Lower lobe of right lung (tissue), 2 donors: ENCODE results near the gene CKAP2L. TPM values are rescaled to one million over a fixed set of nuclear protein-coding genes. Genes with fewer than 3 reads are reported as not detected.

ENCODE experiments used
- ATAC-seq, 2 donors: fragments of 200-7000 bp; cut with Tn5 transposase; one replicate each; pipeline ENCODE4 v1.9.1; 2020 to 2022; ENCODE audit warnings: mild to moderate bottlenecking in 2 of 2, moderate library complexity in 2 of 2
- DNase-seq: peaks from one replicate; pipeline ENCODE4 v3.0.0-alpha.2; 2020
- H3K27ac ChIP-seq: fragments of 200-600 bp; one replicate; pipeline ENCODE4 v1.8.0; 2022
- H3K27me3 ChIP-seq: fragments of 200-600 bp; one replicate; pipeline ENCODE4 v1.8.0; 2022; ENCODE audit warnings: low read depth
- H3K36me3 ChIP-seq: fragments of 200-600 bp; one replicate; pipeline ENCODE4 v1.8.0; 2022; ENCODE audit warnings: mild to moderate bottlenecking
- H3K4me1 ChIP-seq: fragments of 200-600 bp; one replicate; pipeline ENCODE4 v1.8.0; 2022
- H3K4me3 ChIP-seq: fragments of 200-600 bp; one replicate; pipeline ENCODE4 v1.8.0; 2022; ENCODE audit warnings: mild to moderate bottlenecking
- H3K9me3 ChIP-seq: fragments of 200-600 bp; one replicate; pipeline ENCODE4 v1.8.0; 2022
- intact Hi-C: fragments of 100-400 bp; cut with DNase I; formaldehyde crosslinking; loops from one replicate; pipeline ENCODE4 v1.11.0; 2022
- total RNA-seq: library from RNA; stranded (reverse); fragmentation: NEBNext Ultra II Directional; extraction: Animal tissue kit (Norgen Biotek cat#: 25700); gene quantifications from one replicate; pipeline ENCODE4 v1.2.1, GENCODE V29; 2021
- TF ChIP-seq, protein P1 (sequence below): fragments of 200-600 bp; IDR thresholded peaks from one replicate; pipeline ENCODE4 v1.8.0; 2022; ENCODE audit warnings: antibody characterized with exemption, mild to moderate bottlenecking
- donor health status: DM: no; HTN: yes; CAD: no; lungs with severe emphysema.

CKAP2L gene
- total RNA-seq, 1 donor from 2014 or later: 1.3 TPM

DNA sequence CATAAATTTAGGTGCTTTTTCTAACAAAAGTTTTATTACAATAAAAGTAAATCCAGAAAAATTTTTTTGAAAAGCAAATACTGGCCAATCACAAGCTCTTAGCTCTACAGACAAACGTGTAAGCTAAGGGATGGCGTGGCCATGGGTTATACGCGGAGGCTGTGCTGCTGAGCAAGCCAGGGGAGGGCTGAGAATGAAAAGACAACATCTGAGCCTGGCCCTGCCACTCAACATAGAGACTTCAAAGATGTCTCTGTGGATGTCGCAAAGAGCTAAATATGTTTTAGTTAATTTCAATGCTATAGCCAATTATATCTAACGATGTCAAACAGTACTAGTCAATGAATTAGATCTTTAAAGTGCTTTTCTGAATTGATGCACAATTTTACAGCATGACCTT lies 76.9 kb downstream of the CKAP2L start:
- ATAC-seq (no peak), DNase-seq (no peak)
- Histone ChIP-seq H3K36me3 (no peaks in the 10 kb centered on the region), H3K27ac (no peak overlapping the region), H3K9me3 (no peaks in the 10 kb centered on the region), H3K4me3 (no peak overlapping the region), H3K27me3 (no peaks in the 10 kb centered on the region), H3K4me1 (peaks cover 17% of the 10 kb centered on the region)
- intact Hi-C loops: loop anchor here (10.0 kb wide), 1 partner anchor 63 kb away; no protein-coding TSS in a partner anchor
- TF ChIP-seq, protein P1, sequence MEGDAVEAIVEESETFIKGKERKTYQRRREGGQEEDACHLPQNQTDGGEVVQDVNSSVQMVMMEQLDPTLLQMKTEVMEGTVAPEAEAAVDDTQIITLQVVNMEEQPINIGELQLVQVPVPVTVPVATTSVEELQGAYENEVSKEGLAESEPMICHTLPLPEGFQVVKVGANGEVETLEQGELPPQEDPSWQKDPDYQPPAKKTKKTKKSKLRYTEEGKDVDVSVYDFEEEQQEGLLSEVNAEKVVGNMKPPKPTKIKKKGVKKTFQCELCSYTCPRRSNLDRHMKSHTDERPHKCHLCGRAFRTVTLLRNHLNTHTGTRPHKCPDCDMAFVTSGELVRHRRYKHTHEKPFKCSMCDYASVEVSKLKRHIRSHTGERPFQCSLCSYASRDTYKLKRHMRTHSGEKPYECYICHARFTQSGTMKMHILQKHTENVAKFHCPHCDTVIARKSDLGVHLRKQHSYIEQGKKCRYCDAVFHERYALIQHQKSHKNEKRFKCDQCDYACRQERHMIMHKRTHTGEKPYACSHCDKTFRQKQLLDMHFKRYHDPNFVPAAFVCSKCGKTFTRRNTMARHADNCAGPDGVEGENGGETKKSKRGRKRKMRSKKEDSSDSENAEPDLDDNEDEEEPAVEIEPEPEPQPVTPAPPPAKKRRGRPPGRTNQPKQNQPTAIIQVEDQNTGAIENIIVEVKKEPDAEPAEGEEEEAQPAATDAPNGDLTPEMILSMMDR: no peak

Other genes starting within 250 kb of the CKAP2L start
- 12.3 TPM for gene POLR1B, start 222.1 kb downstream of the CKAP2L start, total RNA-seq
- gene CHCHD5, start 180.0 kb downstream of the CKAP2L start, total RNA-seq: 23.0 TPM
- 43.5 TPM for gene SLC20A1, start 118.7 kb downstream of the CKAP2L start, total RNA-seq
- gene NT5DC4, start 43.6 kb downstream of the CKAP2L start, total RNA-seq: 0.53 TPM
- 2.1 TPM for gene IL1A, start 19.9 kb upstream of the CKAP2L start, total RNA-seq
- gene IL1B, start 72.2 kb upstream of the CKAP2L start, total RNA-seq: 17.5 TPM
- not detected for gene IL37, start 146.6 kb upstream of the CKAP2L start, total RNA-seq
- gene IL36G, start 213.4 kb upstream of the CKAP2L start, total RNA-seq: not detected
- not detected for gene IL36A, start 240.8 kb upstream of the CKAP2L start, total RNA-seq